ENCODE measurements around the gene RNASE8. TPM values are rescaled to one million over a fixed set of nuclear protein-coding genes. Genes with fewer than 3 reads are reported as not detected.

The RNASE8 gene
- total RNA-seq, 3 donors from 2014 or later (not counting 1 experiment from before 2014, with no cell fraction given): not detected

- Histone ChIP-seq H3K9me3 (ENCODE audit: control insufficient read depth, insufficient read depth, low read length) (no peaks in the 10 kb centered on the region), H3K27ac (ENCODE audit: low read length) (no peak overlapping the region), H3K27me3 (ENCODE audit: control insufficient read depth, insufficient read depth, low read length) (no peaks in the 10 kb centered on the region), H3K4me1 (ENCODE audit: control insufficient read depth, insufficient read depth, low read length) (peaks cover 18% of the 10 kb centered on the region), H3K36me3 (ENCODE audit: control insufficient read depth, insufficient read depth, low read length) (no peaks in the 10 kb centered on the region), H3K4me3 (ENCODE audit: low read length) (no peak overlapping the region)
- no peaks in the 10 kb centered on the region for H3K9me3 Mint-ChIP-seq
- intact Hi-C loops (cut with micrococcal nuclease): loop anchor here (1.0 kb wide), 3 partner anchors 15 to 78 kb away; no protein-coding TSS in a partner anchor
- H3K4me1 Mint-ChIP-seq: peaks cover 13 to 14% of the 10 kb centered on the region in 2 donors
- WGBS (ENCODE audit: insufficient coverage): 49% methylated on average over 59 of the region's 59 CpGs
- H3K27ac Mint-ChIP-seq: peak overlapping the region; percentile 41 to 68
- H3K4me3 Mint-ChIP-seq: no peak overlapping the region
- ATAC-seq (peak; percentile 91 to 98 (median 94)), DNase-seq (peak; percentile 94 to 97)
- H3K27me3 Mint-ChIP-seq (ENCODE audit: low read depth in 2 of 2): no peaks in the 10 kb centered on the region
- TF ChIP-seq CTCF (IDR thresholded peaks at IDR 0.05): peak; percentile 100
- H3K36me3 Mint-ChIP-seq: no peaks in the 10 kb centered on the region
These were observed 34.8 kb downstream of the RNASE8 start for GRCh38 chr14:21092273-21093011.

- ATAC-seq: no peak
- H3K27ac Mint-ChIP-seq: peak overlapping the region; percentile 41 to 68
- Histone ChIP-seq H3K27ac (ENCODE audit: low read length) (no peak overlapping the region), H3K4me3 (ENCODE audit: low read length) (no peak overlapping the region), H3K27me3 (ENCODE audit: control insufficient read depth, insufficient read depth, low read length) (no peaks in the 10 kb centered on the region), H3K4me1 (ENCODE audit: control insufficient read depth, insufficient read depth, low read length) (peaks cover 16% of the 10 kb centered on the region), H3K9me3 (ENCODE audit: control insufficient read depth, insufficient read depth, low read length) (no peaks in the 10 kb centered on the region), H3K36me3 (ENCODE audit: control insufficient read depth, insufficient read depth, low read length) (no peaks in the 10 kb centered on the region)
- no peak overlapping the region for H3K4me3 Mint-ChIP-seq
- no peaks in the 10 kb centered on the region for H3K9me3 Mint-ChIP-seq
- TF ChIP-seq CTCF (IDR thresholded peaks at IDR 0.05): no peak
- no peaks in the 10 kb centered on the region for H3K36me3 Mint-ChIP-seq
- 91% methylated on average over 36 of the region's 36 CpGs for WGBS (ENCODE audit: insufficient coverage)
- no peak for DNase-seq
- H3K4me1 Mint-ChIP-seq: peaks cover 8% of the 10 kb centered on the region in 2 donors
- no peaks in the 10 kb centered on the region for H3K27me3 Mint-ChIP-seq (ENCODE audit: low read depth in 2 of 2)
- intact Hi-C loops (cut with micrococcal nuclease): no loop called here
These were observed 35.4 kb downstream of the RNASE8 start for GRCh38 chr14:21093018-21093417.

GRCh38 chr14:21093769-21094681 is 36.4 kb downstream of the RNASE8 start:
- DNase-seq (no peak), ATAC-seq (no peak)
- TF ChIP-seq CTCF (IDR thresholded peaks at IDR 0.05): no peak
- Histone ChIP-seq H3K9me3 (ENCODE audit: control insufficient read depth, insufficient read depth, low read length) (no peaks in the 10 kb centered on the region), H3K27me3 (ENCODE audit: control insufficient read depth, insufficient read depth, low read length) (no peaks in the 10 kb centered on the region), H3K27ac (ENCODE audit: low read length) (no peak overlapping the region), H3K4me1 (ENCODE audit: control insufficient read depth, insufficient read depth, low read length) (peaks cover 19% of the 10 kb centered on the region), H3K36me3 (ENCODE audit: control insufficient read depth, insufficient read depth, low read length) (no peaks in the 10 kb centered on the region), H3K4me3 (ENCODE audit: low read length) (no peak overlapping the region)
- H3K27ac Mint-ChIP-seq: peak overlapping the region in 1 of 2 donors; percentile 36
- intact Hi-C loops (cut with micrococcal nuclease): no loop called here
- H3K9me3 Mint-ChIP-seq: no peaks in the 10 kb centered on the region
- H3K4me1 Mint-ChIP-seq: peaks cover 12 to 13% of the 10 kb centered on the region in 2 donors
- H3K36me3 Mint-ChIP-seq: no peaks in the 10 kb centered on the region
- no peak overlapping the region for H3K4me3 Mint-ChIP-seq
- WGBS (ENCODE audit: insufficient coverage): 91% methylated on average over 6 of the region's 7 CpGs
- H3K27me3 Mint-ChIP-seq (ENCODE audit: low read depth in 2 of 2): no peaks in the 10 kb centered on the region

Data from natural killer cell (primary cell).